ENCODE data around the gene ING5.

ING5 gene

DNA sequence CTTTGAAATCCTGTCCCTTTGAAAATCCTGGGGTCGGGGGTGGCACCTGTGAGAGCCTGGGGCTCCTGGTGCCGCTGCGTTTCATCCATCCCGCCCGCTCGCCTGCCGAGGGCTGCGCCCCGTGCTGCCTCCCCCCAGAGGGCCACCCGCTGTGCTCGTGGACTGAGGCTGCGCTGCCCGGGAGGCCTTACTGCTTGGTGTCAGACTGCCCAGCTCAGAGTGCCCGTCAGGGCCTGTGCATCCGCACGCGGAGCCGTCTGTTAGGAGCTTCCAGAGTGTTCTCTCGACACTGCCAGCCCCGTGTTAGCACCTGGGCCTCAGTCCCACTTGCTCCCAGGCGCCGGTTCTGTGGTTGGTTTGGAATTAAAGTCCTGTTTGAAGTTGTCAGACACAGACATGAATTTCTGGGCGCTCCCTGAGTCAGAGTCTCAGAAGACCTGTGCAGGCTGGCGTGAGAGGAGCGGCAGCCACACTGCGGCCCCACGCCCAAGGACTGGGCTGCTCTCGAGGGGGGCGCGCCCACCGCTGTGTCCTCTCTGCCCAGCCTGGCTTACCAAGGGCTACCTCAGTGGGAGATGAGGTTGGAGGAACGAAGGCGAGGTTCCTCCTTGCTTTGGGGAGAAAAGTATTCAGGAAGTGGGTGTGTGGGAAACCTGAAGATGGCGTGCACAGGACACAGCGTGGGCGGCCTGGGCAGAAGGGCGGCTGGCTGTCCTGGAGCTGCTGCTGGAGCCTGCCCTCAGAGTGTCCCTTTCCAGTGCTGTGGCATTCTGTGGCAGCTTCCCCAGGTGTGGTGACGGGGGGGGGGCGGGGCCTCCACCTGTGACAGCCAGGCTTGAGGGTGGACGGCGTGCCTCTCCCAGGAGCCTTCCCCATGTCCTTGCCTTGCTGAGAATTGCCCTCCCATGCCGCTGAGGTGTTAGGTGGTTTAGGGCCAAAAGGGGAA lies 29.3 kb upstream of the ING5 start:
- FAIRE-seq: no peak

DNA sequence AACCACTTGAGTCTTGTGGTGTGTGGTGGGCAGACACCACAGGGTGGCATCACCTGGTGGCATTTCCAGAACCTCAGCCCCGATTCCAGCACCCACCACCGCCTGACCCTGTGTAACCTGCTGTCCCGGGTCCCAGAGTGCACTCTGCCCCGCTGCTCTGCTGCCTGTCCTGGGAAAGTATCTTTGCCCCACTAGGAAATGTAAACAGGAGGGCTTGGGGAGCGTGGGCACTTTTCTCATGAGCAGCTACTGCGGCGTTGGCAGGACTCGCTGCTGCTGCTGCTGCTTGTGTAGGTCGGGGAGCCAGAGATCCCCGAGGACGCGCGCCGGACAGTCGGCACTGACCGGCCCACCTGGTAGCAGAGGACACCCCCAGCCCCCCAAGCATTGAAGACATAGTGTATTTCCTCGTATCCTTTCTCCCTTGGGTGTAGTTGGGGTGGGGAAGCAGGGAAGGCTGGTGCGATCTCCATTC lies 28.6 kb upstream of the ING5 start:
- no peak for FAIRE-seq

DNA sequence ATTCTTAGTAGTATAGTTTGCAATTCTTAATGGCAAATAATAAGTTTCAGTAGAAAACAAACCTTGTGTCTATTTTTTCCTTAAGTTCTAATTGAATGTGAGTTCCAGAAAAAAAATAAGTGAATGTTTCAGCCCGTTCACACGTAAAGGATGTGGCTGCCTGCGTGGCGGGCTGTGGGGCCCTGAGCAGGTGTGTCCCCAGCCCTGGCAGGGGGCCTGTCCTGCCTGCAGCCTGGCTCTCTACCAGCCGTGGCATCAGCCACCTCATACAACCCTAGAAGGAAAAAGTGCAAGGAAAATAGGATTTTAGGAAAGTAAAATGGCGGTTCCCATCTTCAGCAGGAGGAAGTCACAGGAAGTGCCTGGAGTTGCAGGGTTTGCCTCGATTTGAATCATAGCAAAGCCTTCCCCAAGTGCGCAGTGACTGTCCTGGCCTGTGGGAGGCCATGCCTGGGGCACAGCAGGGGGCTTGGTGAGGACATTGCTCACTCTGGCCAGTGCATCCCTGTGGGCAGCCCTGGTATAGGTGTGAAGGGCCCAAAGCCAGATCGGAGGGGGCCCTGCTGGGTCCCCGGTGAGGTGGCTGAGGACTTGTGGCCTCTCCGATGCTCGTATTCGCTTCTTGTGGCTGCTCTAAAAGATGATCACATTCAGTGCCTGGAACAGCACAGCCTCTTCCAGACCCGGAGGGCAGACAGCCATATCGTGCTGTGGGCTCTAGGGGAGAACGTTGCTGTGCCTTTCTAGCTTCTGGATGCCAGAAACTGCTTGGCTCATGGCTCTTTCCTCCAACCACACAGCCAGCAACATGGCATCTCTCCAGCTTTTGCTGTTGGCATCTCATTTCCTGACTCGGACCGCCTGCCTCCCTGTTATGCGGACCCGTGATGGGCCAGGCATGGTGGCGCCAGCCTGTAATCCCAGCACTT lies 27.8 kb upstream of the ING5 start:
- no peak for FAIRE-seq

DNA sequence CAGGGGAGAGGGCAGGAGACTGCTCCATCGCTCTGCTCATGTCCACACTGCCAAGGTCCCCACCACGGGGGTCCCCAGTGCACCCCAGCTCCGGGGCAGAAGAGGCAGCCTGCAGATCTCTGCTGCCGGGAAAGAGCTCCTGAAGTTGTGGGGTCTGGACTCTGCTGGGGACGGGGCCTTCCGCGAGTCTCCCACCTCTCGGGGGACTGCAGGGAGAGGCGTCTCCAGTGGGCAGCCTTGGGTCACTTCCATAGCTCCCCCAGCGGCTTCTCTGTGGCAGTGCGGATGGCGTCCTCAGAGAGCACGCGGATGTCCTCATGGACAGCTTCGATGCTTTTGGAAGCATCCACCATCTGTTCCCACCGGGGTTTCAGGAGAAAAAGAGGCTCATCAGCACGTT lies 26.0 kb upstream of the ING5 start:
- FAIRE-seq: no peak

DNA sequence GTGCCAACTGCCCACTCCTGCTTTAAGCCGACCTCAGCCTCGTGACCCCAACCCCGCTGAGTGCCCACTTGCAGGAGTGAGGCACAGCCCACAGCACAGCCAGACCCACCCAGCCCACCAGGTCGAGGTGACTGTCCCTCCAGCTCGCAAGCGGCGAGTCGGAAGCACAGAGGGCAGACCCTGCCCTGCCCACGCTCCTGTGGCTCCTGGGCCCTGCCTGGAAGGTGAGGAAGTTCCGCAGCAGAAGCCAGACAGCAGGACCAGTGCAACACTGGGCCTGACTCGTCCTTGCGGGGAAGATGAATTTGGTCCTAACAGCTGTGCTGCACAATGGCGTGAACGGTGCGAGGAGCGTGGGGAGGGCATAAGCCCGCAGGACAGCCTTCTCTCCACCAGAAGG lies 25.2 kb upstream of the ING5 start:
- FAIRE-seq: no peak

DNA sequence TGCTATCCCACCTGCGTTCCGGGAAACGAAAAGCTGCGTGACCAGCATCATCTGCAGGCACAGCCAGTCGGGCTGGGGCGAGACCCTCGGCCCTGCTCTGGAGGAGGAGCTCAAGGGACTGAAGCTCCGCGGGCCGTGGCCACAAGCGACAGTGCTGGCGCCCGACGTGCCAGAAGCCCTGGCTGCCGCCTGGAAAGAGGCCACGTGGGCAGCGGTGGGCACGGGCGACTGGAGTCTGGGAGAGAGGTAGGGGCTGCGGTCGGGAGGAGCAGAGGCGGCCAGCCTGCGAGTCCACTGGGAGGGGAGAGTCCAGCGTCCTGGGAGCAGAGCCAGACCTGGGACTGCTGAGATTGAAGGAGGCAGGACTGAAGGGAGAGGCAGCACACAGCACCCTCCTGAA lies 24.4 kb upstream of the ING5 start:
- FAIRE-seq: no peak

DNA sequence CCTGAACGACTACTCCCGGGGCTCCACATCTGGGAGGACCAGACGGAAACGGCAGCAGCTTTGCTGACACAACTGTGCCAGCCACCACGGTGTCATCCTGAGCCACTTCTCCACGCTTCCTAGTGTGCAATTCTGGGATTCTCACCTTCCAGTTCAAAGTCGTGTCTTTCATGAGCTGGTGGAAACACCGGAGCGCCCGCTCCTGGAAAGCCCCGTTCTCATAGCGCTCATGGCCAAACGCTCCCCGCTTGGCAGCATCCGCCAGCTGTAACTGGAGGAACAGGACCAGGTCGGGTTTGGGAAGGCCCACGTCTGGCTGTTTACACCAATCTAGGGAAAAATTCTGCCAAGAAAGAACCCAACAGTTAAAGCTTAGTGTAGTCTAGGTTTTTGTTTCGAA lies 23.5 kb upstream of the ING5 start:
- no peak for FAIRE-seq

DNA sequence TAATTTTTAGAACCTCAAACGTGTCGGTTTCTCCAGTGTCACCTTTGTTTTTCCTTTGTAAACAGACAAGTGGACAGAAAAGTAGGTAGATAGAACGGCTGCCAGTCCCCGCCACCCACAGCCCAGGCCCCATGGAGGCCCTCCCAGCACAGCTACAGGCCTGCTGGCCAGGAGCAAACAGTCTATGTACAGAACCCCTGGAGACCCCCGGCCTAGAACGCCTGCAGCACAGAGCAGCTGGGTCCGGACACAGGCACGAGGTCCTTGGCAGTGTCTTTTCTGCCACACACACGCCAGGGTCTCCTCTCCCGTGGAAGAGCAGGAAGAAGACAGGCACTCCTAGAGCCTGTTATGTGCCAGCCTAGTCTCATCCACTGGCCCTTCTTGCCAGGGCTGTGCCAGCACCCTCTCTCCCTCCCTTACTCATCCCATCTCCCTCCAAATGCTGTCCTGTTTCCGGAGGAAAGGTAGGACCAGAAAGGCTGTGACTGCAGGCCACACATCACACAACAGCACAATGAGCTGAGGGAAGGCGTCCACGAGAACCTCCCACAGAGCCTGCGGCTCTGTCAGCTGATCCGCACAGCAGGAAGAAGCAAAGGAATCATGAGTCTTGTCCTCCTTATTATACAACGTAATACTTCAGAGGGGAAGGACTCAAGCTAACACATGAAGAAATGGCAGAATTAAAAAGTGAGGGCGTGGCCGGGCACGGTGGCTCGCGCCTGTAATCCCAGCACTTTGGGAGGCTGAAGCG lies 22.9 kb upstream of the ING5 start:
- no peak for FAIRE-seq

DNA sequence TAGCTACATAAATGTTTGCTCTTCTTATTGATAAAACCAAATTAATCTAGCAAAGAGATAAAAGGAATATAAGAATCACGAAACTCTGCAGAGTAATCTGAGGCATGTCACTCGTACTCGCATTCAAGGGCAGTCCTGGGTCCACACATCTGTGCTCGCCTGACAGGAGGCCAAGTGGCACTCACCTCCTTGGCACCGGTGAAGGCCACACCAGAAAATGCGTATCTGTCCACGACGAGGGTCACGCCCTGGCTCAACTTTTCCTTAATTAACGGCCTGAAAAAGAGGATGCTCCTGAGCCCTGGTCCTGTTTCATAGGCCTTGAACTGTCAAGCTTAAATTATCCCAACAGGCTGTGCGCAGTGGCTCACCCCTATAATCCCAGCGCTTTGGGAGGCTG lies 21.8 kb upstream of the ING5 start:
- no peak for FAIRE-seq

DNA sequence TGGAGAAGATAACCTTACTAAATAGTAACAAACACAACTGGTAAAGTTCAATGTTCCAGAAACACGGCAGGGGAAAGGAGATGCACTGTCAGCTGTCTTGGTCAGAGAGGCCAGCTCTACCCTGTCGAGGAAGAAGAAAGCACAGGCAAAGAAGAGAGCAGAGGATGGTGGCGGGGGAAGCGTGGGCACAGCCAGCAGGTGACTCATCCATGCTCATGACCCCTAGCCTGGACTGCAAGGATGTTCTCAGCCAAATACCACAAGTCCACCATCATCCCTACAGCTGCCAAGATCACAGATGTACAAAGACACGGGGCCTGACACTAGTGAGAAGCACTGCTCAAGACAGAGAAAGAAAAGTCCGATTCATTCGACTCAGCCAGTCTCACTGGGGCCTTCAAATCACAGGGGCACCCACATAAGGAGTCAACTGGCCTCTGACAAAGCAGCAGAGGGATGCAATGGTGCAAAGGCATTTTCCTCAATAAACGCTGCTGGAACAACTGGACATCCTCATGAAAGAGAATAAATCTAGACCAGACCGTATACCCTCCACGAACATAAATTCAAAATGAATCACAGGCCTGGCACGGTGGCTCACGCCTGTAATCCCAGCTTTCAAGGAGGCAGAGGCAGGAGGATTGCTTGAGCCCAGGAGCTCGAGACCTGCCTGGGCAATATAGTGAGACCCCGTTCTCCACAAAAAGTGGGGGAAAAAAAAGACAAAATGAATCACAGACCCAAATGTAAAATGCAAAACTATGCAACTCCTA lies 20.8 kb upstream of the ING5 start:
- no peak for FAIRE-seq

DNA sequence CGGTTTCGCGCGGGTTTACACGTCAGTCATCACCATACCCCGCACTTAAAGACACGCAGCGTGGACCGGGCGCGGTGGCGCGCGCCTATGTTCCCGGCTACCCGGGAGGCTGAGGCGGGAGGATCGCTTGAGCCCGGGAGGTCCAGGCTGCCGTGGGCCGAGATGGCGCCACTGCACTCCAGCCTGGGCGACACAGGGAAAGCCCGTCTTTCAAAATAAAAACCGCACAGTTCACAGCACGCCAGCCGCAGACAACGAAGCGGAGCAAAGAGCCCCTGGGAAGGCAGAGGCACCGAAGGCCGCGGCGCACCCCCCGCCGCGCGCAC lies 15.6 kb upstream of the ING5 start:
- no peak for FAIRE-seq

DNA sequence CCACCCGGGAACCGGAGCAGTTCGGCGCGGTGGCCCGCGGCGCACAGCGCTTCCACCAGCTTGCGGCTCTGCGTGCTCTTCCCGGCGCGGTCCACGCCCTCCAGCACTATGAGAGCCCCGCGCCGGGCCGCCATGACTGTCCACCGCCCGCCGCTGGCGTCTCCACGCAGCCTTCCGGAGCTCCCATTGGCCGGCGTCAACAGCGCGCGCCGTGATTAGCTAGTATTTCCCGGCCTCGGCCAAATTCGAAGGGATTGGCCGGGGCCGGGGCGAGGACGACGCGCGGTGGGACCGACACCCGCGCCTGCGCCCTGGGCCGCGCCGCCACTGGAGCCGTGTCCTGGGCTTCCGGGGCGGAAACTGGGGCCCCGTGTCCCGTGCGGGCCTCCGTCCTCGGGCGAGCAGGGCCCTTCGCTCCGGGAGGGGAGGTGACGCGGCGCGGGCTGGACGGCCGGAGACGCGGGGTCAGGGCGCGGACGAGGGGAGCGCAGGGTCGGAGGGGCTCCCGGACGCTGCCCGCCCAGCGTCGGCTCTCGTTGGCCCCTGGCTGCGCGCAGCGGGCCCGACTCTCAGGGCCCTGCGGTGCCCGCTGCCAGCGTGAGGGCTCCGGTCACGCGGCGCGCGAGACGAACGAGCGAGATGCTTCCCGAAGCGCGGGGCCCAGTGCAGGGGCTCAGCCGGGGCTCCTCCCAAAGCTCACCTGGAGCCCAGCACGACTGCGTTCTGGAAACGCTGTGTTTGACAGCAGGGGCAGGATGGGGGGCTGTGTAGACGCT lies 15.0 kb upstream of the ING5 start, which contains the start of gene DTYMK:
TSS of gene DTYMK (minus strand) at position 166 of the 776 bp plus-strand sequence. CDS start at position 134, 32 bp downstream.
- FAIRE-seq: no peak

DNA sequence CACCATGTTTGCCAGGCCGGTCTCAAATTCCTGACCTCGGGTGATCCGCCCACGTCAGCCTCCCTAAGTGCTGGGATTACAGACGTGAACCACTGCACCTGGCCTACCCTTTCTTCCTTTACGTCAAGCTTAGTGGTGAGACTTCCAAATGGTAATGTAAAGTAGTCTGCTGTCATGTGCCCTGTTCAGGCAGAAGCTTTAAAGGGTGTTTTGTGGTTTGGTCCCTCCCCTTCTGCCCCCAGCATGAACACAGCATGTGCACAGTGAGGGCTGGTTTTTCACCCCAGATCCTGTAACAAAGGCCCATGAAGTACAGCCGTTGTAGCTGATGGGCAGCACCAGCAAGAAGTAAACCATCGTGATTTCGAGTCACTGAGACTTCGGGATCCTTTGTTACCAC lies 12.5 kb upstream of the ING5 start:
- no peak for FAIRE-seq

DNA sequence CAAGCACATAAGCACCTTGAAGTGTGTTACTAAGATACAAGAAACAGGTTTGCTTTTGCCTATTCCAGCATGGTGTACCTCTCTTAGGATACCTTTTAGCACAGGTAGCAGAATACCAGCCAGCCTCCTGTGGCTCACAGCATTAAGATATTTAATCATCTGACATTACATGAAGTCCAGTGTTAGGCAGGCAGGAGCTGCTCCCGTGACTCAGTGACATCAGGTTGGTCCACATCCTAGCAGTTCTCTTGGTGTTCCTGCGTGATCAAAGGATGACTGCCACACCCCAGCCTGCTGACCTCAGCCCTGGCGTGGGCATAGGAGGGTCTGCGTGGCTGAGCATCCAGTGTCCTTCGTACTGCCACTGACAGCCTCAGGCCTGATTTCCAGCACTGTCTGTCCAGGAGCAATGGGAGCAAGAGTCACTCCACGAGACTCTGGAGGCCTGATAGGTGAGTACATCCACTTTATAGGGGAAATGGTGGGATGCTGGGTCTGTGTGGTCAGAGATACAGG lies 11.6 kb upstream of the ING5 start:
- no peak for FAIRE-seq

DNA sequence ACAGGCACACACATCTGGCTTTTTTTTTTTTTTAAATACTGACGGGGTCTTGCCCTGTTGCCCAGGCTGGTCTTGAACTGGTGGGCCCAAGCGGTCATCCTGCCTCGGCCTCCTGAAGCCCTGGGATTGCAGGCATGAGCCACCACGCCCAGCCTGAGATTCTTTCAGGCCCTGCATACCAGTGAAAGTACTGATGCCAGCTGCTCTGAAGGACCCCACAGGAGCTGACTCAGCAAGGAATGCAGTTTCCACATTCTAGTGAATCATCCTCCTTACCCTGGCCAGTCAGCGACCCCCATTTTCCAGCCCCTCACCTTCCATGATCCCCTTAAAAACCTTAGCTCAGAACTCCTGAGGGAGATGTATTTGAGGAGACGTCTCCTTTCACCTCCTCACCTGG lies 9.4 kb upstream of the ING5 start:
- FAIRE-seq: no peak

DNA sequence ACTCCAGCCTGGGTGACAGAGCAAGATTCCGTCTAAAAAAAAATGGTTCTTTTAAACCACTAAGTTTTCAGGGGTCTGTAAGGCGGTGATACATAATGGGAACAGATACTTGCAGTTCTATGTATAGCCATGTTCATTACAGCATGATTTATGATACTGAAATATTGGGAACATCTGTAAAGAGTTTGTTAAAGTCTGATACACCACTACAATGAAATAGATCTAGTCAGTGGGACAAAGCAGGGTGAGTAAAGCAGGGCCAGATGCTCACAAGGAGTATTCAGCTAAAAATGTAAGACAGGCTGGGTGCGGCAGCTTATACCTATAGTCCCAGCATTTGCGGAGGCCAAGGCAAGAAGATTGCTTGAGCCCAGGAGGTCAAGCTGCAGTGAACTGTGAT lies 6.2 kb upstream of the ING5 start:
- no peak for FAIRE-seq

DNA sequence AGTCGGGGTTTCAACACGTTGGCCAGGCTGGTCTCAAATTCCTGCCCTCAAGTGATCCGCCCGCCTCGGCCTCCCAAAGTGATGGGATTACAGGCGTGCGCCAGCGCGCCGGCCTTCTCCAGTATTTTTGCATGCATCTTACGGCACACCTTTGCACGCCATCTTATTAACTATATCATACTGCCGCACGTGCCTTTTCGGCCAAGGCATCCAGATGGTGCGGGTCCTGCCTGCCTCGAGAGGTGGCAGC lies 765 bp upstream of the ING5 start:
- no peak for FAIRE-seq

DNA sequence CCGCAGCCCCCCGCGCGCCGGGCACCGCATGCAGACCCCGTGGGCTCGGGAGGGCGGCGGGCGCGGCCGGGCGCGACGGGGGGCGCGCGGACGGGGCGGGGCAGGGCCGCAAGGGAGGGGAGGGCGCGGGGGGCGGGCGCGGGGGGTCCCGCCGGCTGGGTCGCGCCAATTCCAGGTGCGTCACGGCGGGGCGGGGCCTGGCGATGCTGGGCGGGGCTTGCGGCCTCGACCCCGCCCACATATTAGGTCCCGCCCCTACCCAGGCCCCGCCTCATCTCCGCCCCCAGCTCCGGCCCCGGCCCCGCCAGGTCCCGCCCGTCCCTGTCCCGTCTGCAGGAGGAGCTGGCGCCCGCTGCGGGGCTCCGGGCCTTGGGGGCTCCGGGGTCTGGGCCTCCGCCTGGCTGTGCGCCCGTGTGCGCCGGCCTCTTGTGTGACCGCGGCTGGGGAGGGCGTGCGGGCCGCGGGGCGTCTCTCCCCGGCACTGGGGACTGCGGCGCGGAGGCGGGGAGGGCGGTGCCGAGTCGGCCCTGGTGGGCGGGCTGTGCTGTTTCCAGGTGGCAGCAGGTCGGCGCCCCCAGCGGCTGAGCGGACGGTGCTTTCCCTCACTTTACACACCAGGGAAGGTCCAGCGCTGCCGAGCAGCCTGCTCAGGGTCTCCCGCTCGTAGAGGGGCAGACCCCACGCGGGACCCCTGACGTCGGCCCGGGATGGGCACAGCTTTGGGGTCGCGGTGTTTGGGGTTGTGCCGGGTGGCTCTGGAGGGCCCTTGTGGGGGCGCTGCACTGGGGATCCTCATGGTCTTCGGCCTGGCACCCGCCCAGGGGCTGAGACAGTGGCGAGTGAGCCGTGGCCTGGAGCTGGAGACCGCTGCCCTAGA lies 554 bp downstream of the ING5 start:
- no peak for FAIRE-seq

DNA sequence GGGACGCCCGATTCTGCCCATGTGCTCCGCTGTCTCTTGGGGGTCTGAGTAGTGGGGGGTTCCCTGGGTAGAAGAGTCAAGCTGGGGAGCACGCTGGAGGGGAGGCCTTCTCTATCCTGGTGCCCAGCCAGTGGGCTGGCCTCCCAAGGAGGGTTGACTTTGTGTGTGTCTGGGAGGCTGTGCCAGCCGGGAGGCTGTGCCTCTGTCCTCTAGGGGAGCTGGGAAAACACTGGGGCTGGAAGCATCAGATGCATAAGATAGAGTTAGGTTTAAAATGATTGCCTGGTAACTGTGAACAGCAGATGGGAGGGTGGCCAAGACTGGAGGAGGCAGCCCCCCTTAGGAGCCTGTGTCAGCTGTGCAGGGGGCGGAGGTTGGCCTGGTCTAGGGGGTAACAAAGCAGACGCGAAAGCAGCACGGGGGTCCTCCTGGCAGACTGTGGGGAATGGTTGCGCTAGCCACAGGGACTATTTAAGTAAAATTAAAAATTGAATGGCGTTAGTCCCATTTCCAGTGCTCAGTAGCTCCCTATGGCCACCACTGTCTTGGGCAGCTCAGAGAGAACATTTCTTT lies 1.3 kb downstream of the ING5 start:
- no peak for FAIRE-seq

DNA sequence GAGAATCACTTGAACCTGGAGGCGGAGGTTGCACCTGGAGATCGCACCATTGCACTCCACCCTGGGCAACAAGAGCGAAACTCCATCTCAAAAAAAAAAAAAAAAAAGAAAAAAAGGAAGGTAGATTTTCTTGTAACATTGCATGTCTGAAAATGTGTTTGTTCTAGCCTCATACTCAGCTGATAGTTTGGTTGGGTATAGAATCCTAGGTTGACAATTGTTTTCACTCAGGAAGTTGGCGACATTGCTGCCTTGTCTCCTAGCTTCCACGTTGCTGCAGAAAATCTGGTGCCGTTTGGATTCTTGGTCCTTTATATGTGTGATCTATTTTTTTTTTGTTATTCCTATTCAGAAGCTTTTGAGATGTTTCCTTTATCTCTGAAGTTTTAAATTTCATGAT lies 4.7 kb downstream of the ING5 start:
- no peak for FAIRE-seq

All from endometrium (tissue), 2 donors.